H9 (cell line): ENCODE data around the gene DPYD. TPM values are rescaled to one million over a fixed set of nuclear protein-coding genes. Genes with fewer than 3 reads are reported as not detected.

ENCODE experiments used
- DNase-seq: peaks from one replicate; pipeline ENCODE4 v3.0.0-alpha.2; 2017
- H2AFZ ChIP-seq: one replicate; pipeline ENCODE4 v1.6.1; 2013; ENCODE audit warnings: mild to moderate bottlenecking, low read length, control low read depth, moderate library complexity
- H2AK5ac ChIP-seq: 2 replicates; pipeline ENCODE4 v1.6.1; 2013; ENCODE audit warnings: low read length, control low read depth, mixed read lengths; ENCODE audit not compliant: insufficient read length
- H2BK120ac ChIP-seq: one replicate; pipeline ENCODE4 v1.6.1; 2013; ENCODE audit warnings: low read depth, mild to moderate bottlenecking, low read length, control low read depth, inconsistent platforms; ENCODE audit not compliant: poor library complexity, severe bottlenecking
- H2BK12ac ChIP-seq: 2 replicates; pipeline ENCODE4 v1.6.1; 2013; ENCODE audit warnings: low read length, control low read depth, mixed read lengths, low read depth; ENCODE audit not compliant: insufficient read length
- H2BK15ac ChIP-seq: 2 replicates; pipeline ENCODE4 v1.6.1; 2013; ENCODE audit warnings: low read depth, low read length, control low read depth
- H2BK20ac ChIP-seq: one replicate; pipeline ENCODE4 v1.6.1; 2013; ENCODE audit warnings: low read depth, mild to moderate bottlenecking, low read length, control low read depth, inconsistent platforms; ENCODE audit not compliant: poor library complexity, severe bottlenecking
- H2BK5ac ChIP-seq: 2 replicates; pipeline ENCODE4 v1.6.1; 2013; ENCODE audit warnings: low read length, control low read depth, mixed read lengths; ENCODE audit not compliant: insufficient read length
- H3K14ac ChIP-seq: 2 replicates; pipeline ENCODE4 v1.6.1; 2013; ENCODE audit warnings: low read length, control low read depth; ENCODE audit not compliant: insufficient read depth
- H3K18ac ChIP-seq: 2 replicates; pipeline ENCODE4 v1.6.1; 2013; ENCODE audit warnings: low read depth, mild to moderate bottlenecking, mixed read lengths, low read length, control low read depth; ENCODE audit not compliant: insufficient read length
- H3K23ac ChIP-seq: 2 replicates; pipeline ENCODE4 v1.6.1; 2013; ENCODE audit warnings: low read length, control low read depth, mixed read lengths, low read depth; ENCODE audit not compliant: insufficient read length
- H3K23me2 ChIP-seq: 2 replicates; pipeline ENCODE4 v1.6.1; 2013; ENCODE audit warnings: low read depth, mild to moderate bottlenecking, mixed read lengths, low read length, control low read depth; ENCODE audit not compliant: insufficient read length, poor library complexity, severe bottlenecking
- H3K27ac ChIP-seq: 2 replicates; pipeline ENCODE4 v1.5.1; 2013; ENCODE audit warnings: low read length, control low read depth, mixed read lengths, low read depth; ENCODE audit not compliant: insufficient read length
- H3K27me3 ChIP-seq: 2 replicates; pipeline ENCODE4 v1.6.1; 2013; ENCODE audit warnings: low read length, control low read depth, inconsistent platforms; ENCODE audit not compliant: insufficient read depth
- H3K4ac ChIP-seq: 2 replicates; pipeline ENCODE4 v1.6.1; 2013; ENCODE audit warnings: low read depth, mild to moderate bottlenecking, control low read depth, inconsistent platforms, low read length, moderate library complexity
- H3K4me1 ChIP-seq: 2 replicates; pipeline ENCODE4 v1.6.1; 2013; ENCODE audit warnings: low read length, control low read depth, inconsistent platforms; ENCODE audit not compliant: insufficient read depth
- H3K4me2 ChIP-seq: 2 replicates; pipeline ENCODE4 v1.6.1; 2013; ENCODE audit warnings: low read length, control low read depth, mixed read lengths; ENCODE audit not compliant: insufficient read length, insufficient read depth
- H3K56ac ChIP-seq: 2 replicates; pipeline ENCODE4 v1.6.1; 2013; ENCODE audit warnings: low read depth, mild to moderate bottlenecking, mixed read lengths, low read length, control low read depth; ENCODE audit not compliant: insufficient read length
- H3K79me1 ChIP-seq: 2 replicates; pipeline ENCODE4 v1.6.1; 2013; ENCODE audit warnings: low read depth, mild to moderate bottlenecking, moderate library complexity, low read length, control low read depth, inconsistent platforms; ENCODE audit not compliant: insufficient read depth, poor library complexity, severe bottlenecking
- H3K79me2 ChIP-seq: 2 replicates; pipeline ENCODE4 v1.6.1; 2013; ENCODE audit warnings: low read length, control low read depth, inconsistent platforms; ENCODE audit not compliant: insufficient read depth
- H3K9ac ChIP-seq: 2 replicates; pipeline ENCODE4 v1.6.1; 2013; ENCODE audit warnings: low read length, control low read depth, mixed read lengths; ENCODE audit not compliant: insufficient read length; ENCODE audit errors: extremely low read depth
- H3K9me3 ChIP-seq: one replicate; pipeline ENCODE4 v1.6.1; 2013; ENCODE audit warnings: low read depth, low read length, inconsistent platforms; ENCODE audit not compliant: control insufficient read depth
- H3T11ph ChIP-seq: one replicate; pipeline ENCODE4 v1.6.1; 2013; ENCODE audit warnings: mild to moderate bottlenecking, low read length, control low read depth, inconsistent platforms
- H4K20me1 ChIP-seq: one replicate; pipeline ENCODE4 v1.6.1; 2013; ENCODE audit not compliant: control insufficient read depth, insufficient read length, insufficient read depth
- H4K5ac ChIP-seq: 2 replicates; pipeline ENCODE4 v1.6.1; 2013; ENCODE audit warnings: low read depth, mild to moderate bottlenecking, mixed read lengths, low read length, control low read depth; ENCODE audit not compliant: insufficient read length
- H4K8ac ChIP-seq: replicated peaks from 2 replicates; pipeline ENCODE4 v1.6.1; 2013; ENCODE audit warnings: low read length, control low read depth, mixed read lengths, low read depth; ENCODE audit not compliant: insufficient read length
- H4K91ac ChIP-seq: 2 replicates; pipeline ENCODE4 v1.6.1; 2013; ENCODE audit warnings: low read depth, mild to moderate bottlenecking, moderate library complexity, mixed read lengths, low read length, control low read depth; ENCODE audit not compliant: insufficient read length
- H3K27ac Mint-ChIP-seq, 3 experiments: 2 replicates in 2 of 3; 3 replicates in 1 of 3; pipeline ENCODE4 v1.8.0; 2020 to 2021; ENCODE audit warnings: mixed read lengths in 3 of 3, mild to moderate bottlenecking in 1 of 3, moderate library complexity in 1 of 3
- H3K27me3 Mint-ChIP-seq: 2 replicates; pipeline ENCODE4 v1.8.0; 2021; ENCODE audit warnings: low read depth, mild to moderate bottlenecking, moderate library complexity, mixed read lengths
- H3K36me3 Mint-ChIP-seq, 3 experiments: 2 replicates in 2 of 3; 3 replicates in 1 of 3; pipeline ENCODE4 v1.8.0; 2020 to 2021; ENCODE audit warnings: low read depth in 3 of 3, mixed read lengths in 3 of 3; ENCODE audit not compliant: insufficient read depth in 1 of 3
- H3K4me1 Mint-ChIP-seq, 2 experiments: 2 replicates each; pipeline ENCODE4 v1.8.0; 2020; ENCODE audit warnings: mixed read lengths in 2 of 2
- H3K4me3 Mint-ChIP-seq, 2 experiments: 2 replicates in 1 of 2; 3 replicates in 1 of 2; pipeline ENCODE4 v1.8.0; 2020 to 2021; ENCODE audit warnings: mild to moderate bottlenecking in 2 of 2, mixed read lengths in 2 of 2, moderate library complexity in 1 of 2
- H3K9me3 Mint-ChIP-seq, 2 experiments: 2 replicates in 1 of 2; 3 replicates in 1 of 2; pipeline ENCODE4 v1.8.0; 2020; ENCODE audit warnings: mild to moderate bottlenecking in 2 of 2, mixed read lengths in 2 of 2, moderate library complexity in 1 of 2
- CTCF ChIP-seq: fragments of 200-600 bp; sonication (generic); conservative IDR thresholded peaks from 3 replicates; pipeline ENCODE4 v1.8.0; 2021; ENCODE audit warnings: antibody characterized with exemption, mild to moderate bottlenecking
- WGBS: extraction: QIAGEN DNeasy Blood & Tissue Kit; methylation state at CpG from one replicate; pipeline ENCODE4 v1.1.7; 2013; ENCODE audit warnings: missing lambda C conversion rate, low lambda C conversion rate, mixed read lengths; ENCODE audit not compliant: insufficient read length; ENCODE audit errors: extremely low coverage; 5-methylcytosine and 5-hydroxymethylcytosine counted together
- total RNA-seq: library from RNA; stranded (reverse); gene quantifications from 2 replicates; pipeline ENCODE4 v1.2.1, GENCODE V29; 2021

The DPYD gene
- total RNA-seq, 1 experiment from 2014 or later = 0.37 TPM

DNA sequence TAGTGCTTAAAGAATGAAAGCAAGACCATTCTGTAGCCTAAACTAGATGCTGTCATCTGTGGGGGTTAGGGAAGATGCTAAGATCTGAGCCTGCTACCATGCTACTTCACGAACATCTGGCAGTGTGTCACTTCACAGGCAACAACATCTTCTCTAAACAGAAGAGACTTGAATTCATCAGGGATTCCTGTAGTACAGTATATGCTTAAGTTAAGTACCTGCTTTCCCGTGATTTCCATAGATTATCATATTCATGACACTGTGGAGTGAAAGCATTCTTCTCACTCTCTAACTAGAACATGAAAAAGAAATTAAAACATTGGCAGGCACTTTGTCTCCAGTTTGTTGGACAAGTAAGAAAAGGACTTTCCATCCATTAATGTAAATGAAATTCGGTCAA lies 808.4 kb downstream of the DPYD start:
- Mint-ChIP-seq H3K36me3 (peaks cover 0 to 2% (median 0%) of the 10 kb centered on the region in 3 experiments; a peak in 1 of 7 replicates), H3K4me3 (no peak overlapping the region), H3K27me3 (peaks cover 2% of the 10 kb centered on the region), H3K4me1 (peaks cover 36 to 48% of the 10 kb centered on the region in 2 experiments), H3K9me3 (no peaks in the 10 kb centered on the region), H3K27ac (no peak overlapping the region)
- H3K14ac ChIP-seq = no peak overlapping the region
- H2AFZ ChIP-seq = no peak overlapping the region
- no peak for DNase-seq
- no peaks in the 10 kb centered on the region for H3K9me3 ChIP-seq
- H3K79me2 ChIP-seq = no peaks in the 10 kb centered on the region
- H3K4ac ChIP-seq = no peak overlapping the region
- H4K91ac ChIP-seq = no peak overlapping the region
- no peak overlapping the region for H4K5ac ChIP-seq
- no peak overlapping the region for H3K23ac ChIP-seq
- no peak overlapping the region for H2BK12ac ChIP-seq
- H3K9ac ChIP-seq = no peak overlapping the region
- no peak overlapping the region for H3K18ac ChIP-seq
- no peaks in the 10 kb centered on the region for H4K20me1 ChIP-seq
- H3T11ph ChIP-seq = no peak overlapping the region
- no CpG with 5 or more reads among the region's 3 CpGs for WGBS
- no peak overlapping the region for H2BK120ac ChIP-seq
- H2BK20ac ChIP-seq = no peak overlapping the region
- H2AK5ac ChIP-seq = no peak overlapping the region
- H3K27me3 ChIP-seq = no peaks in the 10 kb centered on the region
- no peak overlapping the region for H3K27ac ChIP-seq
- H3K23me2 ChIP-seq = no peaks in the 10 kb centered on the region
- no peak overlapping the region for H3K56ac ChIP-seq
- H2BK5ac ChIP-seq = no peak overlapping the region
- H3K4me1 ChIP-seq = peaks cover 2% of the 10 kb centered on the region; the same call in 1 of the 2 replicates
- H3K79me1 ChIP-seq = no peaks in the 10 kb centered on the region
- H4K8ac ChIP-seq = no peak overlapping the region
- no peak overlapping the region for H3K4me2 ChIP-seq
- no peak overlapping the region for H2BK15ac ChIP-seq
- TF ChIP-seq CTCF = no peak
